Kidney epithelial cell (primary cell): ENCODE measurements around the gene GLTPD2. TPM values are rescaled to one million over a fixed set of nuclear protein-coding genes. Genes with fewer than 3 reads are reported as not detected.
A peak's percentile ranks its signal among the peaks of the same experiment; 100 is the strongest.

ENCODE experiments used
- DNase-seq: peaks from one replicate; pipeline ENCODE4 v3.0.0-alpha.2; 2010; ENCODE audit warnings: low read depth
- H3K27me3 ChIP-seq: 2 replicates; pipeline ENCODE4 v1.6.0; 2011; ENCODE audit warnings: low read length; ENCODE audit not compliant: control insufficient read depth, insufficient read depth
- H3K36me3 ChIP-seq: 2 replicates; pipeline ENCODE4 v1.5.1; 2011; ENCODE audit warnings: low read length; ENCODE audit not compliant: control insufficient read depth, insufficient read depth
- H3K4me3 ChIP-seq: 2 replicates; pipeline ENCODE4 v1.5.1; 2011; ENCODE audit warnings: low read depth, mild to moderate bottlenecking, control low read depth, low read length
- total RNA-seq: library from RNA; depleted of rRNA; stranded (reverse); fragments of >200 nt; gene quantifications from 2 replicates; pipeline ENCODE4 v1.2.3, GENCODE V29; 2015
- TF ChIP-seq, protein P1 (sequence below): IDR thresholded peaks from 2 replicates; pipeline ENCODE4 v1.5.1; 2011; ENCODE audit warnings: mild to moderate bottlenecking, moderate library complexity, low read length, control low read depth, inconsistent platforms; ENCODE audit not compliant: insufficient read depth, poor library complexity, severe bottlenecking

GLTPD2 gene
- total RNA-seq, 1 donor from 2014 or later, result not detected

DNA sequence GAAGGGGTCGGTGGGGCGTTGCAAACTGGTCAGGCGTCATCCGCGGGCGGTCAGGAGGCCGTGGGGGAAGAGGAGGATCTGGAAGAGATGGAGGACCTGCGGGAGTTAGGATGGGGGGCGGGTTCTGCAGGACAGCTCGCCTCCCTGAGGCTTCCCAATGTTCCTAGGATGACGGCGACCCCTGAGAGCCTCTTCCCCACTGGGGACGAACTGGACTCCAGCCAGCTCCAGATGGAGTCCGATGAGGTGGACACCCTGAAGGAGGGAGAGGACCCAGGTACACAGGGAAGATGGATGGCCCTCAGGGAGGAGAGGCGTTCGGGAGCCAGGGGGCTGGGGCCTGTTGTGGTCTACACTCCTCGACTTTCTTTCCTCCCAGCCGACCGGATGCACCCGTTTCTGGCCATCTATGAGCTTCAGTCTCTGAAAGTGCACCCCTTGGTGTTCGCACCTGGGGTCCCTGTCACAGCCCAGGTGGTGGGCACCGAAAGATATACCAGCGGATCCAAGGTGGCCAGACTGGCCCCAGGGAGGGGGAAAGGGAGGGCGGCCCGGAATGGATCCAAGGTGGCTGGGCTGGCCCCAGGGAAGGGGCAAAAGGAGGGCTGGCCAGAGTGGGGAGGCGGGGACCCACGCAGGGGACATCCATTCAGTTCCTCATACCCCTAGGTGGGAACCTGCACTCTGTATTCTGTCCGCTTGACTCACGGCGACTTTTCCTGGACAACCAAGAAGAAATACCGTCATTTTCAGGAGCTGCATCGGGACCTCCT is 19.0 kb downstream of the GLTPD2 start:
- no peaks in the 10 kb centered on the region for H3K27me3 ChIP-seq
- no peak for DNase-seq

DNA sequence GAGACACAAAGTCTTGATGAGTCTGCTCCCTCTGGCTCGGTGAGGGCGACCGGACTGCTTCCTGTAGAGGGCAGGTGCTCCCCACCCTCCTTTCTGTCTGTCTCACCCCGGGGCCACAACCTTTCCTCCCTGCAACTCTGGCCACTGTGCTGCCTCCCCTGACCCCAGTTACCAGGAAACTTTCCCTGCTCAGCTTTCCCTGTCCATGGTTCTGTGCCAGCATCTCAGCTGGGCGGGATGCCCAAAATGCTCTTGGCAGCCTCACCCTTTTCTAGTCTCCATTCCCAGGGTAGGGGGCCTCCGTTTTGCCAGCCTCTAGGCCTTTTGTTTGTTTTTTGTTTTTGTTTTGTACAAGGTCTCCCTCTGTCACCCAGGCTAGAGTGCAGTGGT is 19.6 kb downstream of the GLTPD2 start:
- Histone ChIP-seq H3K36me3 (no peaks in the 10 kb centered on the region), H3K4me3 (no peak overlapping the region), H3K27me3 (no peaks in the 10 kb centered on the region)
- no peak for DNase-seq
- TF ChIP-seq, protein P1, sequence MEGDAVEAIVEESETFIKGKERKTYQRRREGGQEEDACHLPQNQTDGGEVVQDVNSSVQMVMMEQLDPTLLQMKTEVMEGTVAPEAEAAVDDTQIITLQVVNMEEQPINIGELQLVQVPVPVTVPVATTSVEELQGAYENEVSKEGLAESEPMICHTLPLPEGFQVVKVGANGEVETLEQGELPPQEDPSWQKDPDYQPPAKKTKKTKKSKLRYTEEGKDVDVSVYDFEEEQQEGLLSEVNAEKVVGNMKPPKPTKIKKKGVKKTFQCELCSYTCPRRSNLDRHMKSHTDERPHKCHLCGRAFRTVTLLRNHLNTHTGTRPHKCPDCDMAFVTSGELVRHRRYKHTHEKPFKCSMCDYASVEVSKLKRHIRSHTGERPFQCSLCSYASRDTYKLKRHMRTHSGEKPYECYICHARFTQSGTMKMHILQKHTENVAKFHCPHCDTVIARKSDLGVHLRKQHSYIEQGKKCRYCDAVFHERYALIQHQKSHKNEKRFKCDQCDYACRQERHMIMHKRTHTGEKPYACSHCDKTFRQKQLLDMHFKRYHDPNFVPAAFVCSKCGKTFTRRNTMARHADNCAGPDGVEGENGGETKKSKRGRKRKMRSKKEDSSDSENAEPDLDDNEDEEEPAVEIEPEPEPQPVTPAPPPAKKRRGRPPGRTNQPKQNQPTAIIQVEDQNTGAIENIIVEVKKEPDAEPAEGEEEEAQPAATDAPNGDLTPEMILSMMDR, result no peak

More for the DNA sequence above, 19.0 kb downstream of the GLTPD2 start:
- Histone ChIP-seq H3K4me3 (peak overlapping the region; percentile 82), H3K36me3 (no peaks in the 10 kb centered on the region)
- TF ChIP-seq, protein P1, result no peak

DNA sequence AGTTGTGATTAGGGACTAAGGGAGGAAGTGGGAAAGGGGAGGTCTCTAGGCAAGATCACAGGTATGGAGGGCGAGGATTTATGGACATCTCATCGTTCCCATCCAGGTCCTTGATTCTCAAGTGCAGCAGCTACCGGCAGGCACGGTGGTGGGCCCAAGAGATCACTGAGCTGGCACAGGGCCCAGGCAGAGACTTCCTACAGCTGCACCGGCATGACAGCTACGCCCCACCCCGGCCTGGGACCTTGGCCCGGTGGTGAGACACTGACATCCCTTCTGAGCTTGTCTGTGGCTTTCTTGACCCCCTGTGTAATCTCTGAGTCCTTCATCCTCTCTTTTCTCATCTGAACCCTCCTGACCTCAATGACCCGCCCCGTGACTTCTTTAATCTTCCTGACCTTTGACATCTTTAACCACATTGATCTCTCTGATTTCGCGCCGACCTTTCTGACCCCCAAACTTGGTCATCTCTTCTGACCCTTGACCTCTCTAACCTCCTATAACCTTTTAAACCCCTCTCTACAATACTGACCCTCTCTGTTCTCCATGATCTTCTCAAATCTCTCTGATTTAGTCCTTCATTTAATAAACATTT is 22.0 kb downstream of the GLTPD2 start:
- Histone ChIP-seq H3K36me3 (no peaks in the 10 kb centered on the region), H3K4me3 (no peak overlapping the region), H3K27me3 (no peaks in the 10 kb centered on the region)
- TF ChIP-seq, protein P1, result no peak
- DNase-seq, result no peak

DNA sequence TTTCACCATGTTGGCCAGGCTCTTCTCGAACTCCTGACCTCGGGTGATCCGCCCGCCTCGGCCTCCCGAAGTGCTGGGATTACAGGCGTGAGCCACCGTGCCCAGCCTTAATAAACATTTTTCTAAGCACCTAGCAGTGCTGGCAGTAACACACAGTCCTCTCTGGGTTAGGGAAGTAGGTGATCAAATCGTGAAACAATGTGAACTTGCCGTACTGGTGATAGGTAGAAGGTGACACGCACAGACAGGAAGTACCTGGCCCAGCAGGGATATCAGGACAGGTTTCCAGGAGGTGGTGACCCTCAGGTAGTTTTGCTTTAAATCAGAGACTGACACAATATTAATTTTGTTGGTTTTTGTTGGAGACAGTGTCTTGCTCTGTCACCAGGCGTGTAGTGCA is 22.7 kb downstream of the GLTPD2 start:
- DNase-seq, result no peak
- H3K27me3 ChIP-seq, result no peaks in the 10 kb centered on the region
- TF ChIP-seq, protein P1, result no peak
- no peak overlapping the region for H3K4me3 ChIP-seq
- no peaks in the 10 kb centered on the region for H3K36me3 ChIP-seq

DNA sequence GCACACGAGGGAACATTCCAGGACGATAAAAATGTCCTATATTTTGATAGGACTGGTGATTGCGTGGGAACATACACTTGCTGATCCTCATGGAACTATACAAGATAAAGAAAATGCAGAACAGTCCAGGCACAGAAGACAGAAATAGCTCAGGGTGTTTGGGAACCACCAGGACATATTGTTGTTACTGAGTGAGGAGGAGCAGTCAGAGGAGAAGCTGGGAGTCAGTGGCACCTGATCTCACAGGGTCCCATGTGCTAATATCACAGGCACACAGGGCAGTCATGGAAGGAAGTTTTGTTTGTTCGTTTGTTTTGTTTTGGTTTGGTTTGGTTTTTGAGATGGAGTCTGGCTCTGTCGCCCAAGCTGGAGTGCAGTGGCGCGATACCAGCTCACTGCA is 23.9 kb downstream of the GLTPD2 start:
- TF ChIP-seq, protein P1, result no peak
- Histone ChIP-seq H3K4me3 (no peak overlapping the region), H3K27me3 (no peaks in the 10 kb centered on the region), H3K36me3 (no peaks in the 10 kb centered on the region)
- no peak for DNase-seq

DNA sequence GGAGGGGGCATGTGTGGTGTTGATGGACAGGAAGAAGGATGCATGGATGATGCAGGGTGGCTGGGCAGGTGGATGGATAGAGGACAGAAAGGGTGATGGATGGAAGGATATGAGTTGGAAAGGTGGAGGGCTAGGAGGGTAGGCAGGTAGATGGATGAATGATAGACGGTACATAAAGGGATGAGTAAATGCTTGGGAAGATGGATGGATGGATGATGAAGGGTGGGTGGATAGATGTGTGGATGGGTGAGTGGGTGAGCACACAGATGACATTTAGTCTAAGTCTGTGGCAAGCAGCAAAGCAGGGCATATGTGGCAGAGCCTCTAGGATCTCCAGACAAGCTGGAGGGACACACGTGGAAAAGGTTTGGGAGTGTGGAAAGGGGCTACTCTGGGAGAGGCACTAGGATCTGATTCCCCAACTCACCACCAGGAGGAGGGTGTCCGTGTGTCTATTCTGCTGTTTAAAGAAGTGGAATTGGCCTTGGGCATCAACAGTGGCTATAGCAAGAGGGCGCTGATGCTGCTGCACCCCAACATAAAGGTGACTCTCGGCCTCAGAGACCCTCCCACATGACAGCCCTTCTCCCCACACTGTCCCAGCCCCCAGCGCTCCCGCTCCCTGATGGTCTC is 26.4 kb downstream of the GLTPD2 start:
- no peaks in the 10 kb centered on the region for H3K36me3 ChIP-seq
- DNase-seq, result no peak

More for the DNA sequence above, 26.4 kb downstream of the GLTPD2 start:
- Histone ChIP-seq H3K4me3 (no peak overlapping the region), H3K27me3 (no peaks in the 10 kb centered on the region)
- TF ChIP-seq, protein P1, result peak; percentile 39
